Right lobe of liver (tissue), 6 donors: Measurements from ENCODE around the gene PPIA. TPM values are rescaled to one million over a fixed set of nuclear protein-coding genes. Genes with fewer than 3 reads are reported as not detected.

Experiments used
- ATAC-seq, 4 donors: fragments of 200-7000 bp; cut with Tn5 transposase; one replicate each; pipeline ENCODE4 v1.9.1; 2020; ENCODE audit warnings: mild to moderate bottlenecking in 4 of 4, moderate library complexity in 4 of 4
- DNase-seq, 3 donors: peaks; one replicate each; pipeline ENCODE4 v3.0.0-alpha.2; 2020
- H3K27ac ChIP-seq, 3 donors: fragments of 200-600 bp; one replicate each; pipeline ENCODE4 v1.8.0; 2022
- H3K27me3 ChIP-seq, 2 donors: fragments of 200-600 bp; one replicate each; pipeline ENCODE4 v1.8.0; 2022
- H3K36me3 ChIP-seq, 4 donors: fragments of 200-600 bp; sonication (generic) in 1 of 4; one replicate each; pipeline versions ENCODE4 v1.5.1 to v1.8.0; 2017 to 2022; ENCODE audit warnings: control low read depth in 1 of 4
- H3K4me1 ChIP-seq, 4 donors: fragments of 200-600 bp; sonication (generic) in 1 of 4; one replicate each; pipeline versions ENCODE4 v1.5.1 to v1.8.0; 2017 to 2022; ENCODE audit warnings: control low read depth in 1 of 4
- H3K4me3 ChIP-seq, 3 donors: fragments of 200-600 bp; one replicate each; pipeline ENCODE4 v1.8.0; 2022
- H3K9me3 ChIP-seq, 4 donors: fragments of 200-600 bp; sonication (generic) in 1 of 4; one replicate each; pipeline versions ENCODE4 v1.5.1 to v1.8.0; 2017 to 2022; ENCODE audit warnings: control low read depth in 1 of 4
- POLR2A ChIP-seq: fragments of 450-650 bp; IDR thresholded peaks from one replicate; pipeline ENCODE4 v1.6.1; 2017; ENCODE audit warnings: antibody characterized with exemption, mild to moderate bottlenecking
- WGBS: methylation state at CpG from one replicate; pipeline ENCODE4 v1.1.6; 2018; ENCODE audit warnings: low coverage, low lambda C conversion rate; ENCODE audit not compliant: insufficient coverage; ENCODE audit errors: missing lambda C conversion rate; 5-methylcytosine and 5-hydroxymethylcytosine counted together
- intact Hi-C, 2 donors: fragments of 100-400 bp; cut with DNase I; formaldehyde crosslinking; loops; one replicate each; pipeline versions ENCODE4 v1.11.2 to v1.14.1; 2022
- total RNA-seq, 6 experiments: library from RNA; depleted of rRNA in 2 of 6; stranded (reverse); fragments of >200 nt in 2 of 6; fragmentation: NEBNext Ultra II Directional in 3 of 6; extraction: Animal tissue kit (Norgen Biotek cat#: 25700) in 3 of 6; gene quantifications; one replicate each; pipeline versions ENCODE4 v1.1.0 to v1.2.4, GENCODE V29; 2016 to 2023
- TF ChIP-seq, protein P1 (sequence below), 4 donors: fragments of 200-600 bp in 3 of 4; fragments of 450-650 bp in 1 of 4; IDR thresholded peaks; one replicate each; pipeline versions ENCODE4 v1.5.1 to v1.8.0; 2016 to 2022; ENCODE audit warnings: antibody characterized with exemption in 4 of 4, mild to moderate bottlenecking in 2 of 4
- donor health status: DM: no; HTN: yes; CAD: no.
- donor health status: DM: no; HTN: no; CAD: no.
- donor health status: DM: no; HTN: no; CAD: no.
- donor health status: DM: no; HTN: yes; CAD: no.
- donor health status: DM: no; HTN: yes; CAD: no.

PPIA gene
- total RNA-seq, 6 experiments from 2014 or later, result 530 to 1,528 (median 637) TPM

DNA sequence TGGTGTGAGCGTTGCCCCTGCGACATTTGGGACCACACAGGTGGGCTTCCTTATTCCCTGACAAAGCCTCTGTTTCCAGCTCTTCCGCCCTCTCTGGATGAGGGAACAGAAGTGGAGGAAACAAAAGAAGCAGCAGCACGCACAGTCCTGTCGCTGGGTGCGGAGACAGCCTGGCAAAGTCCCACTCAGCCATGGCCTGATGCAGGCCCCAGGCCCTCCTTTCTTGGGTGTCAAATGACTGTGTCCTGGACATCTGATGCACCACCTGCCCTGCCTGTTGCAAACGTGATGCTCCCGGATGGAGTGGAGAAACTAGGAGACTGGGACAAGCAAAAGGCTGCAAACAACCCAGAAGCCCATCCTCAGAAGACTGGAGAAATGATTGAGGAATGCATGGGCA, 27.1 kb upstream of the PPIA start:
- ATAC-seq, result no peak
- no peak for DNase-seq
- intact Hi-C loops, result no loop called here
- Histone ChIP-seq H3K27me3 (no peaks in the 10 kb centered on the region), H3K9me3 (no peaks in the 10 kb centered on the region), H3K27ac (peak overlapping the region in 1 of 3 donors; percentile 39), H3K36me3 (peaks cover 0 to 24% (median 8%) of the 10 kb centered on the region in 4 donors), H3K4me3 (no peak overlapping the region), H3K4me1 (peaks cover 0 to 41% (median 11%) of the 10 kb centered on the region in 4 donors)
- TF ChIP-seq POLR2A, result no peak
- TF ChIP-seq, protein P1, sequence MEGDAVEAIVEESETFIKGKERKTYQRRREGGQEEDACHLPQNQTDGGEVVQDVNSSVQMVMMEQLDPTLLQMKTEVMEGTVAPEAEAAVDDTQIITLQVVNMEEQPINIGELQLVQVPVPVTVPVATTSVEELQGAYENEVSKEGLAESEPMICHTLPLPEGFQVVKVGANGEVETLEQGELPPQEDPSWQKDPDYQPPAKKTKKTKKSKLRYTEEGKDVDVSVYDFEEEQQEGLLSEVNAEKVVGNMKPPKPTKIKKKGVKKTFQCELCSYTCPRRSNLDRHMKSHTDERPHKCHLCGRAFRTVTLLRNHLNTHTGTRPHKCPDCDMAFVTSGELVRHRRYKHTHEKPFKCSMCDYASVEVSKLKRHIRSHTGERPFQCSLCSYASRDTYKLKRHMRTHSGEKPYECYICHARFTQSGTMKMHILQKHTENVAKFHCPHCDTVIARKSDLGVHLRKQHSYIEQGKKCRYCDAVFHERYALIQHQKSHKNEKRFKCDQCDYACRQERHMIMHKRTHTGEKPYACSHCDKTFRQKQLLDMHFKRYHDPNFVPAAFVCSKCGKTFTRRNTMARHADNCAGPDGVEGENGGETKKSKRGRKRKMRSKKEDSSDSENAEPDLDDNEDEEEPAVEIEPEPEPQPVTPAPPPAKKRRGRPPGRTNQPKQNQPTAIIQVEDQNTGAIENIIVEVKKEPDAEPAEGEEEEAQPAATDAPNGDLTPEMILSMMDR (IDR thresholded peaks at IDR 0.05), result no peak
- 84% methylated on average over 6 of the region's 8 CpGs for WGBS

DNA sequence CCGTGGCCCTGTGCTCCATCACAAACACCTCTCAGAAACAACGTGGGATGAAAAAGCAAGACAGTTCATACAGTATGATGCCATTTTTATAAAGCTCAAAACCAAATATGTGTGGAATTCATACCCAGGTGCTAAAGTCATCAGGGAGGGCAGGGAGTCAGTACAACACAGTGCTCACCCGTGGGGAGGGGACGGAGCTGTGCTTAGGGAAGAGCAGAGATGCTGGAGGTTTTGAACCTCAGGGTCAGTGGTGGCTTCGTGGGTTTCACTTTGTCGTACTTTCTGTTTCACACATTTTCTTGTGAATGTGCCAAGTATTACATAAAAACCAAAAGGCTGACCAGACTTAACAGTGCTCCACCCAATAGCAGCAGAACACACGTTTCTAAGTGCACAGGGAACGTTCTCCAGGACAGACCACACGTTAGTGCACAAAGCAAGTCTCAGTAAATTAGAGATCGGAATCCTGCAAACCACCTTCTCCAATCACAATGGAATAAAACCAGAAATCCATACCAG, 26.6 kb upstream of the PPIA start:
- no peaks in the 10 kb centered on the region for H3K27me3 ChIP-seq
- no peak overlapping the region for H3K4me3 ChIP-seq
- H3K9me3 ChIP-seq, result no peaks in the 10 kb centered on the region
- no peak for DNase-seq
- H3K27ac ChIP-seq, result peak overlapping the region in 1 of 3 donors; percentile 39
- intact Hi-C loops, result no loop called here
- H3K4me1 ChIP-seq, result peaks cover 0 to 38% (median 11%) of the 10 kb centered on the region in 4 donors
- 14% methylated on average over 10 of the region's 10 CpGs for WGBS
- peaks cover 0 to 23% (median 8%) of the 10 kb centered on the region in 4 donors for H3K36me3 ChIP-seq
- peak; percentile 71 to 78 (median 76) for ATAC-seq
- TF ChIP-seq, protein P1 (IDR thresholded peaks at IDR 0.05), result no peak
- TF ChIP-seq POLR2A, result no peak

DNA sequence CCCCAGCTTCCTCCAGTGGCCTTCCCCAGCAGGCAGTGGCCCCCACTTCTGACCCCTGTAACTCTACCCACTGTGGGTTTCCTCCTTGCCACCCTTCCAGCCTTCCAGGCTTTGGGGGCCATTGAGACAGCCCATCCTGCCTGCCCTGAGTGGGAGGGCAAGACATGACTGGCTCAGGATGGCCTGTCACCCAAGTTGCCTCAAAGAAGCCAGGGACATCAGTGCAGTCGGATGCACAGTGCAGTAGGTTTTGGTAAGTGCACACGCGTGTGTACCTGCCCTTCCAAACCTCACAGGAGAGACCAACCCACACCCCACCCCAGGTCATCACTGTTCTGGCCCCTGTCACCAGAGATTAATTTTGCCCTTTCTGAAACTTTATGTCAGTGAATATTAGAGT, 25.1 kb upstream of the PPIA start:
- intact Hi-C loops, result no loop called here
- H3K27ac ChIP-seq, result no peak overlapping the region
- 48% methylated on average over 2 of the region's 3 CpGs for WGBS

DNA sequence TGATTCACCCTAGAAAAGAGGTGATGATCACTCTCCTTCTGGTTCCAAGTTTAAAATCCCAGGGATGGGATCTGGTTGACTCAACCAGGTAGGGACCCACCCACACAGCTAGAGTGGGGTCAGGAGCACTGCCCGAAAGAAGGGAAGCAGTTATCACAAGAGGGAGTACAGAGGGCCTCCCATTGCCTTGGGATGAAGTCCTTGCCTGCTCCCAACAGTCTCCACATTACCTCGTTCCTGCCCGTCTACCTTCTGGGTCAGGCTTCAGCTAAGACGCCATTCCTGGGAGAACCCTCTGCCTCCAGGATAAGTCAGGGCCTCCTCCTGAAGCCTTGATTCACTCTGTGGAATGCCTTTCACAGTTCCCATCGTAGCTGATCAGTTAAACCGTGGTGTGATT, 24.0 kb upstream of the PPIA start:
- ATAC-seq (no peak), DNase-seq (no peak)
- H3K9me3 ChIP-seq, result no peaks in the 10 kb centered on the region
- no peaks in the 10 kb centered on the region for H3K27me3 ChIP-seq
- intact Hi-C loops, result no loop called here
- WGBS, result 33% methylated on average over 2 of the region's 6 CpGs
- H3K4me3 ChIP-seq, result no peak overlapping the region
- peaks cover 0 to 27% (median 7%) of the 10 kb centered on the region in 4 donors for H3K4me1 ChIP-seq
- no peak for TF ChIP-seq POLR2A
- TF ChIP-seq, protein P1 (IDR thresholded peaks at IDR 0.05), result no peak
- no peak overlapping the region for H3K27ac ChIP-seq
- no peaks in the 10 kb centered on the region for H3K36me3 ChIP-seq

More for the DNA sequence above, 25.1 kb upstream of the PPIA start:
- H3K9me3 ChIP-seq, result no peaks in the 10 kb centered on the region
- H3K27me3 ChIP-seq, result no peaks in the 10 kb centered on the region
- TF ChIP-seq, protein P1 (IDR thresholded peaks at IDR 0.05), result no peak
- no peak for TF ChIP-seq POLR2A
- H3K4me3 ChIP-seq, result no peak overlapping the region
- peaks cover 0 to 28% (median 8%) of the 10 kb centered on the region in 4 donors for H3K4me1 ChIP-seq
- DNase-seq (no peak), ATAC-seq (no peak)
- peaks cover 0 to 9% (median 2%) of the 10 kb centered on the region in 4 donors for H3K36me3 ChIP-seq
